Activated CD8-positive, alpha-beta T cell treated with anti-CD3 and anti-CD28 coated beads for 36 hours (primary cell): ENCODE data around the gene ADD1. TPM values are rescaled to one million over a fixed set of nuclear protein-coding genes. Genes with fewer than 3 reads are reported as not detected.
A peak's percentile ranks its signal among the peaks of the same experiment; 100 is the strongest.

Experiments used
- ATAC-seq: fragments of 200-7000 bp; cut with Tn5 transposase; one replicate; pipeline ENCODE4 v1.10.0; 2021; ENCODE audit warnings: mild to moderate bottlenecking, moderate library complexity
- CTCF ChIA-PET: fragments of 350-600 bp; sonication (Branson Sonifier 250); formaldehyde crosslinking; loops from one replicate; lab custom pipeline; 2021; ENCODE audit warnings: antibody characterized with exemption; lab: Charles Lee
- POLR2A ChIA-PET: fragments of 350-600 bp; sonication (Branson Sonifier 250); formaldehyde crosslinking; loops from one replicate; lab custom pipeline; 2021; ENCODE audit warnings: antibody characterized with exemption; lab: Charles Lee
- DNase-seq: peaks from one replicate; pipeline ENCODE4 v3.0.0-alpha.2; 2020
- H3K27ac Mint-ChIP-seq: one replicate; pipeline ENCODE4 v1.8.0; 2021; ENCODE audit warnings: mild to moderate bottlenecking, mixed read lengths
- H3K27me3 Mint-ChIP-seq: one replicate; pipeline ENCODE4 v1.8.0; 2021; ENCODE audit warnings: mixed read lengths
- H3K36me3 Mint-ChIP-seq: one replicate; pipeline ENCODE4 v1.8.0; 2021; ENCODE audit warnings: low read depth, mixed read lengths
- H3K4me1 Mint-ChIP-seq: one replicate; pipeline ENCODE4 v1.8.0; 2021; ENCODE audit warnings: low read depth, mixed read lengths
- H3K4me3 Mint-ChIP-seq: one replicate; pipeline ENCODE4 v1.8.0; 2021; ENCODE audit warnings: mild to moderate bottlenecking, moderate library complexity, mixed read lengths
- H3K9me3 Mint-ChIP-seq: one replicate; pipeline ENCODE4 v1.8.0; 2021; ENCODE audit warnings: mixed read lengths
- intact Hi-C: fragments of 100-400 bp; cut with micrococcal nuclease; formaldehyde crosslinking; loops from one replicate; pipeline ENCODE4 v1.10.0; 2022
- total RNA-seq, 2 experiments: library from RNA; stranded (reverse); gene quantifications; one replicate each; pipeline ENCODE4 v1.2.3, GENCODE V29; 2021
- TF ChIP-seq, protein P1 (sequence below): fragments of 200-600 bp; IDR thresholded peaks from one replicate; pipeline ENCODE4 v1.8.0; 2022; ENCODE audit warnings: antibody characterized with exemption, mild to moderate bottlenecking

ADD1 gene
- total RNA-seq, 2 experiments from 2014 or later: 149 to 154 TPM

DNA sequence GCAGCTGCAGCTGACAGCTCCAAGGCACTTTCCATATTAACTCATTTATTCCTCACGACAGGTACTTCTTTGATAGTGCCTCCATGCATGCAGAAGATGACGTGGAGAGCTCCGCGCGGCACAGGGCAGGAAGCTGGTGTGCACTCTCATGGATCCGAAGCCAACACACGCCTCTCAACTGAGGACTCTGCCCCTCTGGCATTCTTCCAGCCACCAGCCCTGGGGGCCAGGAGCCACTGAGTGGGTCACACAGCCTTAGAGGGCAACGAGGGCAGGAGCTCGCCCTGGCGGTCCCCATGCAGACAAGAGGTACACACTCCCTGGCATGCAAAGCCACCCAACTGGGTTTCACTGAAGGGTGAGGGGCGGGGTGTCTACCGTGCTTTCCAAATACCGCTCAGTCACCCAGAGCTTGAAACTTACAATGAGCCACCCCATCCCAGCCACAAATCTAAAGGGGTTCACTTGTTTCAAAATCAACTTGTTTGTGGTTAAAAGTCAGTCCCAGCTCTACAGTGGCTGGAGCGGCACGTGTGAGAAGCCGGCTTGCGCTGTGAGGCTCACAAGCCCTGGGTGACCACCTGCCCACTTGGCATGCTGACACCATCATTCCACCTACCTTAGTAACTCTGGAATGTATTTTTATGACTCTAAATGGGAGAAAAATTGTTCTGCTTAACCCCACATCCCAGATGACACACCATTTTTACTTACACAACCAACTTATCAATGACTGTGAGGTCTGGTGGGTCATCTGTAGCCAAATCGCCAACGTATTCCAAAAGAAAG lies 103.4 kb downstream of the ADD1 start:
- H3K27me3 Mint-ChIP-seq: no peaks in the 10 kb centered on the region
- DNase-seq (no peak), ATAC-seq (no peak)
- H3K4me1 Mint-ChIP-seq: peaks cover 34% of the 10 kb centered on the region
- no peak overlapping the region for H3K4me3 Mint-ChIP-seq
- POLR2A ChIA-PET: interaction anchor here (1.2 to 13.3 kb wide), 4 partner anchors 9 to 15 kb away, joined by 4 to 121 read pairs (median 6); no protein-coding TSS in a partner anchor
- H3K36me3 Mint-ChIP-seq: peaks cover 56% of the 10 kb centered on the region
- H3K9me3 Mint-ChIP-seq: no peaks in the 10 kb centered on the region
- intact Hi-C loops: no loop called here
- TF ChIP-seq, protein P1, sequence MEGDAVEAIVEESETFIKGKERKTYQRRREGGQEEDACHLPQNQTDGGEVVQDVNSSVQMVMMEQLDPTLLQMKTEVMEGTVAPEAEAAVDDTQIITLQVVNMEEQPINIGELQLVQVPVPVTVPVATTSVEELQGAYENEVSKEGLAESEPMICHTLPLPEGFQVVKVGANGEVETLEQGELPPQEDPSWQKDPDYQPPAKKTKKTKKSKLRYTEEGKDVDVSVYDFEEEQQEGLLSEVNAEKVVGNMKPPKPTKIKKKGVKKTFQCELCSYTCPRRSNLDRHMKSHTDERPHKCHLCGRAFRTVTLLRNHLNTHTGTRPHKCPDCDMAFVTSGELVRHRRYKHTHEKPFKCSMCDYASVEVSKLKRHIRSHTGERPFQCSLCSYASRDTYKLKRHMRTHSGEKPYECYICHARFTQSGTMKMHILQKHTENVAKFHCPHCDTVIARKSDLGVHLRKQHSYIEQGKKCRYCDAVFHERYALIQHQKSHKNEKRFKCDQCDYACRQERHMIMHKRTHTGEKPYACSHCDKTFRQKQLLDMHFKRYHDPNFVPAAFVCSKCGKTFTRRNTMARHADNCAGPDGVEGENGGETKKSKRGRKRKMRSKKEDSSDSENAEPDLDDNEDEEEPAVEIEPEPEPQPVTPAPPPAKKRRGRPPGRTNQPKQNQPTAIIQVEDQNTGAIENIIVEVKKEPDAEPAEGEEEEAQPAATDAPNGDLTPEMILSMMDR: no peak
- H3K27ac Mint-ChIP-seq: peak overlapping the region; percentile 55
- CTCF ChIA-PET: interaction anchor here (1.1 to 1.4 kb wide), 3 partner anchors 9 to 183 kb away, joined by 3 to 4 read pairs (median 3); no protein-coding TSS in a partner anchor

DNA sequence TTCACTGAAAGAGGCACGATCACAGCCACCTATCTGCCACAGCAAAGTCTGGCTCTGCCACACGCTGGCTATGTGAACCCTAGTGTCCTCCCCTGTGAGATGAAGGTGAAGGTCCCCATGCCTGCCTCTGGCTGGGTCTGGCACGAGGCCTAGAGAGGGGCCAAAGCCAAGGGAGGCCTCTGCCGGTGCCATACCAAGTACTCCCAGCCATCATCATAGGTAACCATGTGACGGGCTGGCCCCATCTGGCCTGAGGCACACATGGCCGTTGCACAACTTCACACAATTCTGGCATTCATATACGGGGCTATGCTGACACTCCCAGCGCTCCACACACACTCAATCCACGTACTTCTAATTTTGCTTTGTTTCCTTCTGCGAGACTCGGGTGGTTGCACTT lies 104.3 kb downstream of the ADD1 start:
- H3K27ac Mint-ChIP-seq: no peak overlapping the region
- peaks cover 55% of the 10 kb centered on the region for H3K36me3 Mint-ChIP-seq
- TF ChIP-seq, protein P1: no peak
- ATAC-seq (no peak), DNase-seq (no peak)
- no peaks in the 10 kb centered on the region for H3K27me3 Mint-ChIP-seq
- H3K9me3 Mint-ChIP-seq: no peaks in the 10 kb centered on the region
- H3K4me1 Mint-ChIP-seq: peaks cover 29% of the 10 kb centered on the region
- no peak overlapping the region for H3K4me3 Mint-ChIP-seq
- CTCF ChIA-PET: interaction anchor here (1.1 to 1.5 kb wide), 4 partner anchors 9 to 184 kb away, joined by 3 to 4 read pairs (median 4); no protein-coding TSS in a partner anchor
- POLR2A ChIA-PET: interaction anchor here (0.6 to 13.3 kb wide), 4 partner anchors 10 to 28 kb away, joined by 4 to 121 read pairs (median 6); no protein-coding TSS in a partner anchor
- intact Hi-C loops: no loop called here

DNA sequence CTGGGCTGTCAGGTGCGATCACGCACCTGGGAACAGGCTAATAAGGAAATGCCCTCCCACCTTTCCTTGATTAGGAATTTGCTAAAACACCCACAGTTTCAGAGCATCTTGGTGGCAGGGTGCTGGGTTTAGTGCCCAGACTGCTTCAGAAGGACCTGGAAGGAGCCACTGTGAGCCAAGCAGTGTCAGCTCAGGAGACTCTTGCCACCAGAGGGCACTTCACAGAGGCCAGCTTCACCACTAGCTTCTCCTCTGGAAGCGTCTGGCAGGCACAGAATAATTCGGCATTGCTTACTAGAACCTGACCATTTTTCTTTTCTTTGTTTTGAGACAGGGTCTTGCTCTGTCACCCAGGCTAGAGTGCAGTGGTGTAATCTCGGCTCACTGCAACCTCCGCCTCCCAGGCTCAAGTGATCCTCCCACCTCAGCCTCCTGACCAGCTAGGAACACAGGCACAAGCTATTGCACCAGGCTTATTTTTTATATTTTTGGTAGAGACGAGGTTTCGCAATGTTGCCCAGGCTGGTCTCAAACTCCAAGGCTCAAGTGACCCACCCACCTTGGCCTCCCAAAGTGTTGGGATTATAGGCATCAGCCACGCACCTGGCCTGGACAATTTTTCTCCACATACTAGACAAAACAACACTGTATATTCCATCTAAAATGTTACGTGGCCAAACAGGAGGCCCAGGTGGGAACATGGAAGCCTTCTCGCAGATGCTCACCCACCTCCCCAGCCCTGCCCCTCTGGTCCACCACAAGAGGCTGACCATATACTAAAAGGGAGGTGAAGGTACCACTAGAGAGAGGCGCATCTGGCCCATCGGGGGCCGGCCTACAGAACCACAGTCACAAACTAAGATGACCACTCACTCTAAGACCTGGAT lies 105.5 kb downstream of the ADD1 start:
- H3K9me3 Mint-ChIP-seq: no peaks in the 10 kb centered on the region
- POLR2A ChIA-PET: interaction anchor here (13.3 kb wide), 1 partner anchor 11 kb away, joined by 121 read pairs; no protein-coding TSS in a partner anchor
- DNase-seq: peak; percentile 28

DNA sequence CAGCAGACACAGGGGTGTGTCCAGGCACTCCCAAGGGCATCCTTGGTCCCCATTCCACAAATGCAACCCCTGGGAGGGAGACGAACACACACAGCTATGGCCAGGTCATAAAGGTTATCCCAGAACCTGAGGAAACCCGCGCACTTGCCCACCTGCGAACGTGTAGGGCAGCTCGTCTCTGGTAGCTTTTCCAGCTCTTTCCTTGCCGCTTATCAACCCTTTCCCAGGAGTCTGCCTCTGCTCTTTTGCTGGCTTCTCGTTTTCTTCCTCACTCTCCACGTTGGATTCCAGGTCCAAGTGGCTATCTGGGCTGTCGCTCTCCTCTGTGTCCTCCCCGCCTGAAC lies 106.1 kb downstream of the ADD1 start:
- H3K27ac Mint-ChIP-seq: peak overlapping the region; percentile 21
- TF ChIP-seq, protein P1: no peak
- no peaks in the 10 kb centered on the region for H3K9me3 Mint-ChIP-seq
- POLR2A ChIA-PET: interaction anchor here (13.3 kb wide), 1 partner anchor 12 kb away, joined by 121 read pairs; no protein-coding TSS in a partner anchor
- peaks cover 64% of the 10 kb centered on the region for H3K36me3 Mint-ChIP-seq
- DNase-seq (no peak), ATAC-seq (no peak)
- CTCF ChIA-PET: interaction anchor here (1.4 to 6.9 kb wide), 3 partner anchors 12 to 140 kb away, joined by 5 to 59 read pairs (median 6); no protein-coding TSS in a partner anchor
- H3K27me3 Mint-ChIP-seq: no peaks in the 10 kb centered on the region
- peaks cover 34% of the 10 kb centered on the region for H3K4me1 Mint-ChIP-seq
- H3K4me3 Mint-ChIP-seq: no peak overlapping the region
- intact Hi-C loops: no loop called here

More for the DNA sequence above, 105.5 kb downstream of the ADD1 start:
- H3K27ac Mint-ChIP-seq: peak overlapping the region; percentile 32
- H3K36me3 Mint-ChIP-seq: peaks cover 62% of the 10 kb centered on the region
- intact Hi-C loops: no loop called here
- CTCF ChIA-PET: interaction anchor here (1.0 to 1.6 kb wide), 8 partner anchors 10 to 185 kb away, joined by 3 to 6 read pairs (median 4); no protein-coding TSS in a partner anchor
- no peaks in the 10 kb centered on the region for H3K27me3 Mint-ChIP-seq
- peaks cover 31% of the 10 kb centered on the region for H3K4me1 Mint-ChIP-seq
- ATAC-seq: peak; percentile 64
- no peak overlapping the region for H3K4me3 Mint-ChIP-seq
- TF ChIP-seq, protein P1: no peak
